SH-SY5Y (cell line): ENCODE data around the gene AKAP6.

Experiments
- GATA2 ChIP-seq: IDR thresholded peaks from 2 replicates; pipeline ENCODE4 v1.6.1; 2011; ENCODE audit warnings: mild to moderate bottlenecking, low read depth, low read length
- GATA3 ChIP-seq: IDR thresholded peaks from 2 replicates; pipeline ENCODE4 v1.6.1; 2011; ENCODE audit warnings: low read depth, mild to moderate bottlenecking, low read length, moderate library complexity

GRCh38 chr14:32697704-32698103 lies 368.6 kb downstream of the AKAP6 start:
- TF ChIP-seq GATA3: no peak
- no peak for TF ChIP-seq GATA2
